Fibroblast of lung (primary cell): ENCODE data around the gene OTUB2.

Source experiments
- CTCF ChIP-seq, 2 donors: IDR thresholded peaks in 1 of 2; conservative IDR thresholded peaks in 1 of 2; 1 replicate in 1 of 2; 2 replicates in 1 of 2; pipeline ENCODE4 v1.5.1; 2011 to 2012; ENCODE audit warnings: low read length in 2 of 2, control low read depth in 1 of 2, inconsistent platforms in 1 of 2, low read depth in 1 of 2, mild to moderate bottlenecking in 1 of 2
- EZH2 ChIP-seq: IDR thresholded peaks from 2 replicates; pipeline ENCODE4 v1.5.1; 2012; ENCODE audit warnings: low read length, control low read depth, mild to moderate bottlenecking; ENCODE audit errors: missing control alignments

- TF ChIP-seq CTCF (conservative IDR thresholded peaks at IDR 0.05 in 1 of 2, IDR thresholded peaks at IDR 0.05 in 1 of 2; ENCODE audit: low read depth in 1 of 2, low read length in 2 of 2) (no peak), EZH2 (no peak)
Observed at GRCh38 chr14:94040796-94041195, 14.7 kb downstream of the OTUB2 start.
